ES-I3 (cell line): ENCODE results near the gene NEDD1.

Source experiments
- H3K36me3 ChIP-seq: 2 replicates; pipeline ENCODE4 v1.6.1; 2013; ENCODE audit warnings: mild to moderate bottlenecking, low read length, control low read depth, moderate library complexity; ENCODE audit not compliant: insufficient read depth
- H3K4me1 ChIP-seq: 2 replicates; pipeline ENCODE4 v1.6.1; 2013; ENCODE audit warnings: mild to moderate bottlenecking, control low read depth, low read length; ENCODE audit not compliant: insufficient read depth
- H3K9ac ChIP-seq: 2 replicates; pipeline ENCODE4 v1.6.1; 2013; ENCODE audit warnings: low read depth, mild to moderate bottlenecking, low read length, moderate library complexity
- H3K9me3 ChIP-seq: 2 replicates; pipeline ENCODE4 v1.6.1; 2013; ENCODE audit warnings: mild to moderate bottlenecking, low read length, moderate library complexity; ENCODE audit not compliant: control insufficient read depth, insufficient read depth

Gene NEDD1

DNA sequence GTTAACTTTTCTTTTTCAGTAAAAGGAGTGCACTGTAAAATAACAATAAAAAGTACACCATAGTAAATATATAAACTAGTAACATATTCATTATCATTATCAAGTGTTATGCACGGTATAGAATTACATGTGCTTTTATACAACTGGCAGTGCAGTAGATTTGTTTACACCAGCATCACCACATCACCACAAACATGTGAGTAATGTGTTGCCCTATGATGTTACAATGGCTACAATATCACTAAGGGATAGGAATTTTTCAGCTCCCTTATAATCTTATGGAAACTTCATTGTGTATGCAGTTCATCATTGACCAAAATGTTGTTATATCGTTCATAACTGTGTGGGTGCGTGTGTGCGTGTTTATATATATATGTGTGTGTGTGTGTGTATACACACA is 23.5 kb upstream of the NEDD1 start:
- Histone ChIP-seq H3K4me1 (0 out of 2 replicates have a peak, but pooled peaks cover 7% of the 10 kb centered on the region), H3K36me3 (no peaks in the 10 kb centered on the region), H3K9ac (no peak overlapping the region), H3K9me3 (no peaks in the 10 kb centered on the region)

DNA sequence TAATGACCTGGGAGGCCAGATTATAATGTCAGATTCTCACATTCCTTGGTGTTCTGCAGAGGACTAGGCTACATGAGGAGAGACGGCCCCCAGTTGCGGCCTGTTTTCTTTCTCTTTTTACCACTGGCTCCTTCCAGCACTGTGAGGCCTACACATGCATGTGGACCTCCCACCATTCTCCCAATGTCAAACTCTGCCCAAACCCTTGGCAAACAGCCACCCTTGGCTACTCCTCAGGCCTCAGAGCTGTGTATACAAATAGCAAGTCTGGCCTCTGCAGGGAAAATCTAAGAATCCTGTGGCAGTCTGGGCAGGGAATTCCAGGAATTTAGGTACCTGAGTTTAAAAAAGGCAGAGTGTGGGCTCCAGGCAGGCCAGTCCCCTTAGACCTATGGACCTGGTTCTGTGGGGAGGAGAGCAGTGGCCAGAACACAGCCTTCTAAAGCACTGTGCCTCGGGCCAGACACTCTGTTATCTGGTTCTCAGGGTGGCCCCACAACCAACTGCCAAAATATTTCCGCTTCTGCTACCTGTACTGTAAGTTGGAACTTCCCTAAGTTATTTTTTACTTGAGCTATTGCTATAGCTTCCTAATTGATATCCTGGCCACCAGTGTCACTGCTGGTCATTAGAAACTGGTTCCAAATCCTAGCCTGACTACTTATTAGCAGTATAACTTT is 19.9 kb upstream of the NEDD1 start:
- no peaks in the 10 kb centered on the region for H3K9me3 ChIP-seq
- peaks cover 24% of the 10 kb centered on the region for H3K4me1 ChIP-seq
- no peaks in the 10 kb centered on the region for H3K36me3 ChIP-seq
- no peak overlapping the region for H3K9ac ChIP-seq

DNA sequence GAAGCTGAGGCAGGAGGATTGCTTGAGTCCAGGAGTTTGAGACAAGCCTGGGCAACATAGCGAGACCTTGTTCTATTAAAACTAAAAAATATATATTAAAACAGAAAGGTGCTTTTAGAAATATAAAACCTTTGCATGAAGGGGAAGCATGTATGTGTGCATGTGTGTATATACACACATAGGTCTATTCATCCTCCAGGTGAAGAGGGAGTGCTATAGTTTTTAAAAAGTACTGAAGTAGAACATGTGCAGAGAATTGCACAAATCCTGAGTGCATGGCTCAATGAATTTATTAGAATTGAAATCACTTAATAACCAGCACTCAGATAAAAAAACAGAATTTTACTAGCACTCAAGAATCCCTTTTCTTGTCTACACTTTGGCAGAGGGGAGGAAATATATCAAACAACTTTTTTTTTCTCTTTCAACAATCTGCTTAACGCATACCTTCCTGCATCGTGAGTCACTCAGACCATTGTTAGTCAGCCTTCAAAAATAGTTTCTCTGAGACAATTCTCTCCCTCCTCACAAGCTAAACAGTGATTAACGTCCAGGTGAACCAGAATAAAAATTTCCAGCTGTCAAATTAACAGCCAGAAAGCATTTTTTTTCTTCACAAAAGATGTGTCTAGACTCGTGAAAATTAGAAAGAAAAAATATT is 17.7 kb upstream of the NEDD1 start:
- no peaks in the 10 kb centered on the region for H3K36me3 ChIP-seq
- peaks cover 24% of the 10 kb centered on the region for H3K4me1 ChIP-seq
- H3K9ac ChIP-seq: no peak overlapping the region
- 0 out of 2 replicates have a peak, but pooled peaks cover 4% of the 10 kb centered on the region for H3K9me3 ChIP-seq

DNA sequence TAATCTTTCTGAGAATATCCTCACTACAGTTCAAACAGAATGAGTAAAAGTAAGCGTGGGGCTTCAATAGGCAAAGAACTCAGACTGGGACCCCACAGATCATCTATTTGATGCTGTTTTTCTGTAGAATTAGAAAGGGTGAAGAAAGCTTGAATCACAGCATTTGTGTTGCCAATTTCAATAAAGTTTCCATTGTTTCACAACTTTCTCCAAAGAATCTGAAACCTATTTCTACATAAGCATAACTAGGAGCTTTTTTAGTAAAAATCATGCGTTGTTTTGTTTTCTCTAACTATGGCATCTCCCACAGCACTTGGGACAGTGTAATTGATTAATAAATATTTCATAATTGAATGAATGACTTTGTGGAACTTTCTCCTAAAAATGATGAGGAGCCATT is 16.7 kb upstream of the NEDD1 start:
- 0 out of 2 replicates have a peak, but pooled peaks cover 4% of the 10 kb centered on the region for H3K9me3 ChIP-seq

DNA sequence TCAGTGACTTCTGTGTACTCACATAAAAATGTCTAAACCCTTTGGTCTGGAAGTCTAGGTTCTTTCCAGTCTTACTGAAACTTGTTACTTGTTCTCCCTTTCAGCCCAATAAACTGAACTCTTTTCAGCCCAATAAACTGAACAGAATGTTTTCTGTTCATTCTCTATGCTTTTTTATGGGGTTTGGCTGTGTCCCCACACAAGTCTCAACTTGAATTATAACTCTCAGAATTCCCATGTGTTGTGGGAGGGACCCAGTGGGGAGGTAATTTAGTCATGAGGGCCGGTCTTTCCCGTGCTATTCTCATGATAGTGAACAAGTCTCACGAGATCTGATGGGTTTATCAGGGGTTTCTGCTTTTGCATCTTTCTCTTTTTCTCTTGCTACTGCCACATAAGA is 15.0 kb upstream of the NEDD1 start:
- H3K36me3 ChIP-seq: no peaks in the 10 kb centered on the region
- H3K4me1 ChIP-seq: peaks cover 22% of the 10 kb centered on the region
- H3K9ac ChIP-seq: no peak overlapping the region
- H3K9me3 ChIP-seq: 0 out of 2 replicates have a peak, but pooled peaks cover 4% of the 10 kb centered on the region

More for the DNA sequence above, 16.7 kb upstream of the NEDD1 start:
- H3K36me3 ChIP-seq: no peaks in the 10 kb centered on the region
- no peak overlapping the region for H3K9ac ChIP-seq
- H3K4me1 ChIP-seq: peaks cover 24% of the 10 kb centered on the region

DNA sequence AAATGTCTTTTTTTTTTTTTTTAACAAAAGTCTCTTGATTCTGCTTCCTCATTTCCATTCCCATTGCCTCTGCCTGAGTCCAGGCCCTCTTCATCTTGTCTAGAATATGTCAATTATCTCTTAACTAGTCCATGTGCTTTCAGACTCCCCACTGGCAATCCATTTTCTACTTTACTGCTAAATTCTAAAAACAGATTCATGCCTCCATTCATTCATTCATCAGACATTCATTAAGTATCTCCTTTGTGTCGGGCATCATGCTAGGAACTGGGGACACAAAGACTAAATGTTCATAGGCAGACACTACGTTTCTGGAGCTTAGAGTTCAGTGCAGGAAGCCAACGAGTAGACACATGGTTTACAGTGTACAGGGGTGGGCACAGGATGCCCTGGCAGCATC is 9.6 kb upstream of the NEDD1 start:
- no peaks in the 10 kb centered on the region for H3K36me3 ChIP-seq
- no peaks in the 10 kb centered on the region for H3K4me1 ChIP-seq
- H3K9ac ChIP-seq: no peak overlapping the region
- H3K9me3 ChIP-seq: 0 out of 2 replicates have a peak, but pooled peaks cover 4% of the 10 kb centered on the region

DNA sequence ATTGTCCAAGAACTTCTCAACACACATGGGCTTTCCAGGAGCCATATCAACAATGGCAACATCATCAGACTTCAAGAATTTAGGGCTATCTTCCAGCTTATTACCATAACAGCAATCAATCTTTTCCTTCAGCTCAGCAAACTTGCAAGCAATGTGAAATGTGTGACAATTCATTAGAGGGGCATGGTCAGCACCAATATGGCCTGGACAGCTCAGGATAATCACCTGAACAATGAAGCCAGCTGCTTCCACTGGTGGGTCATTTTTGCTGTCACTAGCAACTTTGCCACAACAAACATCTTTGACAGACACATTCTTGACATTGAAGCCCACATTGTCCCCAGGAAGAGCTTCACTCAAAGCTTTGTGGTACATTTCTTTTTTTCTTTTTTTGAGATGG is 5.9 kb upstream of the NEDD1 start:
- H3K9ac ChIP-seq: no peak overlapping the region
- no peaks in the 10 kb centered on the region for H3K4me1 ChIP-seq
- H3K9me3 ChIP-seq: no peaks in the 10 kb centered on the region
- no peaks in the 10 kb centered on the region for H3K36me3 ChIP-seq

DNA sequence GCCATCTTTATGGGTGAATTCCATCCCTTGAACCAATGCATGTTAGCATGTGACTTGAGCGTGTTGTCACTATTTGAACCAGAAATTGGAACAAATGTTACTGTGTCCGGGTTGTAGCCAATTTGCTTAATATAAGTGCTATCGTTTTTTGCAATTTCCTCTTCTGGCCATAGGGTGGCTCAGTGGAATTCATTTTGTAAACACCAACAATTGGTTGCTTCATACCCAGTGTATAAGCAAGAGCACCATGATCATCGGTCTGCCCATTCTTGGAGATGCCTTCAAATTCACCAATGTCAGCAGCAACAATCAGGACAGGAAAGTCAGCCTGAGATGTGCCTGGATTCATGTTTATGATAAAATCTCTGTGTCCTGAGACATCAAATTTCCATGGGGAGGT is 5.0 kb upstream of the NEDD1 start:
- H3K4me1 ChIP-seq: no peaks in the 10 kb centered on the region
- H3K9me3 ChIP-seq: no peaks in the 10 kb centered on the region
- H3K36me3 ChIP-seq: no peaks in the 10 kb centered on the region
- no peak overlapping the region for H3K9ac ChIP-seq

DNA sequence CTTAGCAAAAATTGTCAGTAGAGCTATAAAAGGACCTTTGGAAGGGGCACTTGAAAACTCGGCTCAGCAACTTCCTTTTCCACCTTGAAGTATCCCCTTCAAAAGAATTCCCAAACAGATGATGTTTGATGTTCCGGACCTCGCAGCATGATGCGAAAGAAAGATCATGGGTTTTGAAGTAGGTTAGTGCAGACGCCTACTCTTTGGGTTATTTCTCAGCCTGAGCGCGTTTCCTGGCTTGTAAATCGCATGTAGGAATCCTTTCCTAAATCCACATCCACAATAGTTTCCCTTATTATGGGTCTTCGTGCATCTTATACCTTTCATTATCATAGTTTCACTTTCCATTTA is 584 bp upstream of the NEDD1 start:
- no peaks in the 10 kb centered on the region for H3K9me3 ChIP-seq
- H3K36me3 ChIP-seq: no peaks in the 10 kb centered on the region; the same call in 1 of the 2 replicates
- peak overlapping the region; percentile 82; the same call in 1 of the 2 replicates for H3K9ac ChIP-seq
- peaks cover 12% of the 10 kb centered on the region for H3K4me1 ChIP-seq

DNA sequence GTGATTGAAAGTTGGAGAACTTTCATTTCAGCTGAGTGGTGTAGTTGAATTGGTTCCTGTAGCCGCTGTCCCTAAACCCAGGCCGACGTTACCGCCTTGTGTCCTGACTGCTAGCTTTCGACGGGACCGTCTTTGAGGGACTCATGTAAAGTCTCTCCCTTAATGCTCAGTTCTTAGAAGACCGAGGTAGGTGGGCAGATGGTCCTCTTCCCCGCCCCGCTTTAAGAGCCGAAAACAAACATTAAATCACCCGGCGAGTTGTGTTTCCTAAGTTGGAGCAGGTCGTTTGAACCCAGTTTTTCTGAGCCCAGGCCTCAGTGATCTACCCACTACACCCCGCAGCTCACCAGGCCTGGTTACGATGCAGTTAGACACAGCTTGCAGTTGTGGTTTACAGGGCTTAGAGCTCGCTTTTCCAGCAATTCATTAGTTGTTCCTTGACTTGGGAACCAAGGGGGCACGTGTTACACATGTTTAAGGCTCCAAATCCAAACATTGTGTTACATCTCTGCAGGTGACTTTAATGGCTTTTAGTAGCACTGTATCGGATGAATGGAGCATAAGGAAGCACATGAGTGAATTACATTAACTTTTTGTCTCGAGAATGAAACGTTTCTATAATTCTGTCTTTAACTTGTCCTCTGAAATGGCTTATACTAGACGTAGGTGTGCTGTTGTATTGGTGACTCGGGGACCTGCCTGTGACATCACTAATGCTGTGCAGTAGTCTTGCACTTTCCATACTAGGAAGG is 790 bp downstream of the NEDD1 start:
- H3K9me3 ChIP-seq: no peaks in the 10 kb centered on the region
- no peaks in the 10 kb centered on the region; the same call in 1 of the 2 replicates for H3K36me3 ChIP-seq
- H3K9ac ChIP-seq: peak overlapping the region; percentile 82
- peaks cover 12% of the 10 kb centered on the region for H3K4me1 ChIP-seq

DNA sequence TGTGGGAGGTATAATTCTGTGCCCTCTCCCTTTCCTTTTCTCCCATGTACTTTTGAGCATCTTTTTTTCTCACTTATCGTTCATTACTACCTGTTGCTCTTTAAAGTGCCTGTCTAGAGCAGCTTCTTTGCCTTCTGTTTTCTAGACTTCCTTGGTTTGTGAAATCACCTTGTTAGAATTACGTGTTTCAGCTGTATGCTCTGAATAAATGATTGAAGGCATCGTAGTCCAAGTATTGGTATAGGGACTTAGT is 1.3 kb downstream of the NEDD1 start:
- Histone ChIP-seq H3K9me3 (no peaks in the 10 kb centered on the region), H3K36me3 (no peaks in the 10 kb centered on the region; the same call in 1 of the 2 replicates), H3K9ac (peak overlapping the region; percentile 82; the same call in 1 of the 2 replicates), H3K4me1 (peaks cover 12% of the 10 kb centered on the region)

DNA sequence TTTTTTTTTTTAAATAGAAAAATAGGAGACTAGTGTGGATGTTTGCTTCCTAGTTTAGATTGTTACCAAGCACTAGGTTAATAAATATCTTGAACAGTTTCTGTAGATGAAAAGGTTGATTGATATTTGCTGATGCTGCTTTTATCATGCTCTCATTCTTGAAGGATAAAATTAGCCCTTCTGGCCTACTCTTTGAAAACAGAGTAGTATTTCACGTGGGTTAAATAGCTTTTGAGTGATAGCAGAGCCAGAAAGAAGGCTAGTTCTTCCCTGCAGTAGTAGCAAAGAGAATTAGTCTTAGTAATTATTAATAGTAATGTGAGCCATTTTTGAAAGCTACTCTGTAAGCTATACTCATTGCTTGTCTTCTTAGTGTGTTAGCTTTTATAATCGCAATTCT is 5.2 kb downstream of the NEDD1 start:
- Histone ChIP-seq H3K4me1 (peaks cover 12% of the 10 kb centered on the region), H3K36me3 (no peaks in the 10 kb centered on the region; the same call in 1 of the 2 replicates), H3K9ac (no peak overlapping the region), H3K9me3 (no peaks in the 10 kb centered on the region)

DNA sequence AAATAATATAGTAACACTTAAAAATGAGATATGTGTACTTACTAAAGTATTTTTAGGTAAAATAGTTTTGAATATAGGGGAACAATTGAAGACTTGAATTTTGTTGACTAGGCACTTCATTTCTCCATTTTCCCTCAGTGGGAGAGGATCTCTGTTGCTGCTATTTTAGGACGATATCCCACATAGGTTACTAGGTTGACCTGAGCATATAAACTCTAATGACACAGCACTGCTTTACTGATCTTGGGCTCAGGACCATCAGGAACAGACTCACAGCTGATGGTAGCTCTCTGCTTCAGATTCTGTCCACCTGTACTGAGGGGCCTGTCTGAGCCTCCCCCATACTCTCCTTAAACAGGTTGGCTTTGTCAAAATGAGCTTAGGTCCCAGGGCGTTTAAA is 5.9 kb downstream of the NEDD1 start:
- no peak overlapping the region for H3K9ac ChIP-seq
- no peaks in the 10 kb centered on the region; the same call in 1 of the 2 replicates for H3K36me3 ChIP-seq
- peaks cover 12% of the 10 kb centered on the region for H3K4me1 ChIP-seq
- H3K9me3 ChIP-seq: no peaks in the 10 kb centered on the region

DNA sequence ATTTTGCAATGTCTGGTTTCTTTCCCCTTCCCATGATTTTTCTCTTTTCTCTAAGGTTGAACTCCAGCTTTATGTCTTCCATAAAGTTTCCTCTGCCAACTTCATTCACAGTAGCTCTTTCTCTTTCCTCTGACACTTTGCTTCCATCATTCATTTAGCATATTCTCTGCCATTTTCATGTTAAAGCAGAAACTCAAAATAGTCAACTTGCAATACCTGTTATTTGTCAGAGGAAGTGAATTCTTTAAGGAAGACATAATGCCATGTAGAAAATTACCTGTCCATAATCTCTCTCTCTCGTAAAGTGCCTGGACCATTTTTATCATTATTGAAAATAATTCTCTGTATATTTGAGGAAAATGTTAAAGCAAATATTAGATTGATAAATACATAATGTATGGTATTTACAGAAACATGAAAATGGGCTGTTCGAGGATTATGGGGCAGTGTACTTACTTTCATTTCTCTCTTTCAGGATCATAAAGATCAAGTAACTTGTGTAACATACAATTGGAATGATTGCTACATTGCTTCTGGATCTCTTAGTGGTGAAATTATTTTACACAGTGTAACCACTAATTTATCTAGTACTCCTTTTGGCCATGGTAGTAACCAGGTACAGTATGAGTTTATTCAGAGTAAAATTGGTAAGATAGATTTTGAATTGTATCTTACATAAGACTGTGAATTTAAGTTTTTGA is 12.6 kb downstream of the NEDD1 start:
- Histone ChIP-seq H3K4me1 (peaks cover 6% of the 10 kb centered on the region; the same call in 1 of the 2 replicates), H3K9me3 (no peaks in the 10 kb centered on the region), H3K9ac (no peak overlapping the region), H3K36me3 (no peaks in the 10 kb centered on the region)
